Thymus (tissue), 11 donors: ENCODE measurements around the gene RPL13. TPM values are rescaled to one million over a fixed set of nuclear protein-coding genes. Genes with fewer than 3 reads are reported as not detected.

Experiments
- DNase-seq, 9 donors: peaks; one replicate each; pipeline ENCODE4 v3.0.0-alpha.2; 2013; ENCODE audit warnings: low spot score in 9 of 9, low read depth in 6 of 9, missing footprints in 1 of 9
- H3K27ac ChIP-seq, 2 donors: one replicate each; pipeline ENCODE4 v1.5.1; 2013; ENCODE audit warnings: control low read depth in 1 of 2, low read depth in 1 of 2, low read length in 1 of 2, mild to moderate bottlenecking in 1 of 2, moderate library complexity in 1 of 2
- H3K27me3 ChIP-seq, 2 donors: one replicate each; pipeline ENCODE4 v1.5.1; 2013; ENCODE audit warnings: low read length in 1 of 2; ENCODE audit not compliant: control insufficient read depth in 2 of 2, insufficient read depth in 1 of 2
- H3K36me3 ChIP-seq, 2 donors: one replicate each; pipeline ENCODE4 v1.5.1; 2013; ENCODE audit warnings: low read length in 1 of 2, mild to moderate bottlenecking in 1 of 2, moderate library complexity in 1 of 2; ENCODE audit not compliant: control insufficient read depth in 2 of 2, insufficient read depth in 2 of 2
- H3K4me1 ChIP-seq, 2 donors: one replicate each; pipeline ENCODE4 v1.5.1; 2013; ENCODE audit warnings: low read length in 2 of 2; ENCODE audit not compliant: control insufficient read depth in 2 of 2, insufficient read depth in 2 of 2
- H3K4me3 ChIP-seq, 2 donors: one replicate each; pipeline ENCODE4 v1.5.1; 2013; ENCODE audit warnings: low read length in 2 of 2, control low read depth in 1 of 2, mild to moderate bottlenecking in 1 of 2
- H3K9me3 ChIP-seq, 2 donors: one replicate each; pipeline ENCODE4 v1.5.1; 2013; ENCODE audit warnings: low read length in 1 of 2, mild to moderate bottlenecking in 1 of 2; ENCODE audit not compliant: control insufficient read depth in 2 of 2, insufficient read depth in 1 of 2
- whole genome bisulfite sequencing: extraction: QIAGEN DNeasy Blood & Tissue Kit; methylation state at CpG from one replicate; pipeline ENCODE4 v1.1.7; 2013; 5-methylcytosine and 5-hydroxymethylcytosine counted together
- polyA plus RNA-seq: library from polyadenylated mRNA; stranded (reverse); fragments of 200-250 nt; gene quantifications from one replicate; pipeline ENCODE4 v1.2.3, GENCODE V29; 2013
- total RNA-seq: library from RNA; stranded (reverse); fragments of 120-200 nt; gene quantifications from one replicate; pipeline ENCODE4 v1.2.4, GENCODE V29; 2013
- donor health status: healthy.

RPL13 gene
- total and polyA plus RNA-seq, 2 donors: 4,686 to 5,597 TPM

GRCh38 chr16:89538286-89538685, 22.2 kb upstream of the RPL13 start:
- Histone ChIP-seq H3K27ac (no peak overlapping the region), H3K4me3 (no peak overlapping the region), H3K27me3 (no peaks in the 10 kb centered on the region), H3K9me3 (no peaks in the 10 kb centered on the region), H3K4me1 (peaks cover 18 to 24% of the 10 kb centered on the region in 2 donors), H3K36me3 (peaks cover 52 to 59% of the 10 kb centered on the region in 2 donors)
- WGBS: over 99% methylated on average over 12 of the region's 12 CpGs
- no peak for DNase-seq

GRCh38 chr16:89540557-89540956, 19.9 kb upstream of the RPL13 start:
- DNase-seq: no peak
- Histone ChIP-seq H3K9me3 (no peaks in the 10 kb centered on the region), H3K27ac (no peak overlapping the region), H3K27me3 (no peaks in the 10 kb centered on the region), H3K36me3 (peaks cover 47 to 57% of the 10 kb centered on the region in 2 donors), H3K4me1 (peaks cover 0 to 2% of the 10 kb centered on the region in 2 donors), H3K4me3 (no peak overlapping the region)
- 93% methylated on average over 13 of the region's 13 CpGs for WGBS

- H3K9me3 ChIP-seq: no peaks in the 10 kb centered on the region
- H3K4me1 ChIP-seq: no peaks in the 10 kb centered on the region
- H3K27ac ChIP-seq: no peak overlapping the region
- WGBS: 98% methylated on average over 21 of the region's 21 CpGs
- peaks cover 50 to 62% of the 10 kb centered on the region in 2 donors for H3K36me3 ChIP-seq
- DNase-seq: no peak
- no peak overlapping the region for H3K4me3 ChIP-seq
- no peaks in the 10 kb centered on the region for H3K27me3 ChIP-seq
Measured at GRCh38 chr16:89541792-89542191, 18.7 kb upstream of the RPL13 start.

- Histone ChIP-seq H3K27me3 (no peaks in the 10 kb centered on the region), H3K4me3 (no peak overlapping the region), H3K27ac (no peak overlapping the region), H3K9me3 (no peaks in the 10 kb centered on the region), H3K4me1 (peaks cover 5 to 9% of the 10 kb centered on the region in 2 donors), H3K36me3 (peaks cover 53 to 60% of the 10 kb centered on the region in 2 donors)
- no peak for DNase-seq
- WGBS: 96% methylated on average over 11 of the region's 11 CpGs
Measured at GRCh38 chr16:89544113-89544512, 16.4 kb upstream of the RPL13 start.

- Histone ChIP-seq H3K27me3 (no peaks in the 10 kb centered on the region), H3K9me3 (no peaks in the 10 kb centered on the region), H3K27ac (no peak overlapping the region), H3K4me1 (peaks cover 5 to 15% of the 10 kb centered on the region in 2 donors), H3K4me3 (no peak overlapping the region), H3K36me3 (peaks cover 59 to 62% of the 10 kb centered on the region in 2 donors)
- DNase-seq: no peak
- WGBS: 96% methylated on average over 13 of the region's 13 CpGs
Measured at GRCh38 chr16:89544713-89545043, 15.8 kb upstream of the RPL13 start.

- H3K27me3 ChIP-seq: no peaks in the 10 kb centered on the region
- no peaks in the 10 kb centered on the region for H3K9me3 ChIP-seq
- 99% methylated on average over 17 of the region's 17 CpGs for WGBS
- no peak for DNase-seq
- no peak overlapping the region for H3K4me3 ChIP-seq
- peaks cover 63% of the 10 kb centered on the region in 2 donors for H3K36me3 ChIP-seq
- H3K27ac ChIP-seq: no peak overlapping the region
- peaks cover 5 to 16% of the 10 kb centered on the region in 2 donors for H3K4me1 ChIP-seq
Measured at GRCh38 chr16:89545044-89545830, 15.2 kb upstream of the RPL13 start.

GRCh38 chr16:89545831-89546574, 14.5 kb upstream of the RPL13 start:
- Histone ChIP-seq H3K4me3 (no peak overlapping the region), H3K27me3 (no peaks in the 10 kb centered on the region), H3K9me3 (no peaks in the 10 kb centered on the region), H3K36me3 (peaks cover 63 to 70% of the 10 kb centered on the region in 2 donors), H3K27ac (no peak overlapping the region), H3K4me1 (peaks cover 5 to 16% of the 10 kb centered on the region in 2 donors)
- WGBS: 98% methylated on average over 26 of the region's 26 CpGs
- no peak for DNase-seq

- no peaks in the 10 kb centered on the region for H3K27me3 ChIP-seq
- peaks cover 5 to 16% of the 10 kb centered on the region in 2 donors for H3K4me1 ChIP-seq
- no peaks in the 10 kb centered on the region for H3K9me3 ChIP-seq
- H3K36me3 ChIP-seq: peaks cover 63 to 71% of the 10 kb centered on the region in 2 donors
- WGBS: 96% methylated on average over 19 of the region's 19 CpGs
- DNase-seq: no peak
- H3K4me3 ChIP-seq: no peak overlapping the region
- H3K27ac ChIP-seq: no peak overlapping the region
Measured at GRCh38 chr16:89546781-89547180, 13.7 kb upstream of the RPL13 start.

GRCh38 chr16:89547291-89547690, 13.2 kb upstream of the RPL13 start:
- Histone ChIP-seq H3K36me3 (peaks cover 68 to 76% of the 10 kb centered on the region in 2 donors), H3K27ac (no peak overlapping the region), H3K4me3 (no peak overlapping the region), H3K27me3 (no peaks in the 10 kb centered on the region), H3K9me3 (no peaks in the 10 kb centered on the region), H3K4me1 (peaks cover 5 to 16% of the 10 kb centered on the region in 2 donors)
- no peak for DNase-seq
- 98% methylated on average over 17 of the region's 17 CpGs for WGBS
